Loucy (cell line): Measurements from ENCODE around the gene GLT1D1.

ENCODE experiments used
- EZH2phosphoT487 ChIP-seq: fragments of 200-600 bp; IDR thresholded peaks from 2 replicates; pipeline ENCODE4 v1.6.1; 2018; ENCODE audit warnings: antibody characterized with exemption, mild to moderate bottlenecking, moderate library complexity, borderline replicate concordance
- TF ChIP-seq, protein P1 (sequence below): fragments of 200-600 bp; sonication (generic); conservative IDR thresholded peaks from 2 replicates; pipeline ENCODE4 v1.5.1; 2014; ENCODE audit warnings: mild to moderate bottlenecking, antibody characterized with exemption, low read length

DNA sequence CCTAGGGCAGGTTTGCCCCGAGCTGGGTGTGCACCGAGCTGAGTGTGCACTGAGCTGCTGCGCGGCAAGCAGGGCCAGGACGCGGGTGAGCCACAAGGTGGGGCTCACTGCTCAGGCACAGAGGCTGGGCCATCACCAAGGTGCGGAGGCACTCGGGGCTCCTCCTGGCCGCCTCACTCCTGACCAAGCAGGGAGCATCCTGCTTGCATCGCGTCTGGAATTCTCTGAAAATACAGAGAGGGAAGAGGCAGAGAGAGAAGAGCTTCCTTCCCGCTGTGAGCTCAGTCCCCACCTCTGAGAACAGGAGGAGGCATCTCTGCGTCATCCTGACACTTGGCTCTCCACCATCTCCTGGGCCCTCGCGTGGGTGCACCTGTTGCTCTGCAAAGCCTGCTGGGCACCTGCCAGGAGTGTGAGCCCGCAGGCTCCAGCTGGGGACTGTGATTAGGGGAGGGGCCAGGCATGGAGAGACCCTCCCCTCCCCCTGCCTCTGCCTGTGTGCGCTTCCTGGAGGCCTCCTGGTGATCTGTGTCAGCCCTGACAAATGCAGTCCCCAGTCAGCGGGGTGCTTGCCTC, 116.3 kb downstream of the GLT1D1 start:
- TF ChIP-seq, protein P1, sequence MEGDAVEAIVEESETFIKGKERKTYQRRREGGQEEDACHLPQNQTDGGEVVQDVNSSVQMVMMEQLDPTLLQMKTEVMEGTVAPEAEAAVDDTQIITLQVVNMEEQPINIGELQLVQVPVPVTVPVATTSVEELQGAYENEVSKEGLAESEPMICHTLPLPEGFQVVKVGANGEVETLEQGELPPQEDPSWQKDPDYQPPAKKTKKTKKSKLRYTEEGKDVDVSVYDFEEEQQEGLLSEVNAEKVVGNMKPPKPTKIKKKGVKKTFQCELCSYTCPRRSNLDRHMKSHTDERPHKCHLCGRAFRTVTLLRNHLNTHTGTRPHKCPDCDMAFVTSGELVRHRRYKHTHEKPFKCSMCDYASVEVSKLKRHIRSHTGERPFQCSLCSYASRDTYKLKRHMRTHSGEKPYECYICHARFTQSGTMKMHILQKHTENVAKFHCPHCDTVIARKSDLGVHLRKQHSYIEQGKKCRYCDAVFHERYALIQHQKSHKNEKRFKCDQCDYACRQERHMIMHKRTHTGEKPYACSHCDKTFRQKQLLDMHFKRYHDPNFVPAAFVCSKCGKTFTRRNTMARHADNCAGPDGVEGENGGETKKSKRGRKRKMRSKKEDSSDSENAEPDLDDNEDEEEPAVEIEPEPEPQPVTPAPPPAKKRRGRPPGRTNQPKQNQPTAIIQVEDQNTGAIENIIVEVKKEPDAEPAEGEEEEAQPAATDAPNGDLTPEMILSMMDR, result peak; percentile 78
- no peak for TF ChIP-seq EZH2phosphoT487
